HG03521 (cell line): ENCODE measurements around the gene KCNJ18.
"Not testable (repeated sequence)": the region's sequence is repeated elsewhere in the genome, so short reads cannot be mapped to it uniquely, and the experiment has no call there.

Experiments
- ATAC-seq: cut with Tn5 transposase; IDR thresholded peaks from one replicate; pipeline ENCODE4 v1.9.1; 2021; ENCODE audit warnings: mild to moderate bottlenecking, moderate library complexity; ENCODE audit not compliant: unreplicated experiment

Gene KCNJ18

GRCh38 chr17:21719511-21720226 lies 27.3 kb downstream of the KCNJ18 start:
- not testable (repeated sequence) for ATAC-seq

DNA sequence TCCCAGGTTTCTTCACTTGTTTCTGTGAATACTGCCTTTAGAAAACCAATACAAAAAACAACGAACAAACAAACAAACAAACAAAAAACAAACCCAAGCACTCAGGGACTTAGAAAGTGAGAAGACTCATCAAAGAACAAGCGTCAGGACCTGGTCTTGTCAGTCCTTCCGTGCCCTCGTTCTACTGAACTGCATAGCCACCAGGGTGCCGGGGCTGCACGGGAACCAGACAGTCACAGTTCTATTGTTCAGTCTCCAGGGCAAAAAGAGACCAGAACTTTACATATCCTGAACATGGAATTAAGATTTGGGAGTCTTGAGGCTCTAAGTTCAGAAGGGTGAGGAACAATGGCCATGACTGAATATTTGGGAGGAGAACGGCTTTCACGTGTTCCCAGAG lies 28.2 kb downstream of the KCNJ18 start:
- ATAC-seq = not testable (repeated sequence)

- not testable (repeated sequence) for ATAC-seq
Measured at GRCh38 chr17:21722268-21722667, 29.9 kb downstream of the KCNJ18 start.

DNA sequence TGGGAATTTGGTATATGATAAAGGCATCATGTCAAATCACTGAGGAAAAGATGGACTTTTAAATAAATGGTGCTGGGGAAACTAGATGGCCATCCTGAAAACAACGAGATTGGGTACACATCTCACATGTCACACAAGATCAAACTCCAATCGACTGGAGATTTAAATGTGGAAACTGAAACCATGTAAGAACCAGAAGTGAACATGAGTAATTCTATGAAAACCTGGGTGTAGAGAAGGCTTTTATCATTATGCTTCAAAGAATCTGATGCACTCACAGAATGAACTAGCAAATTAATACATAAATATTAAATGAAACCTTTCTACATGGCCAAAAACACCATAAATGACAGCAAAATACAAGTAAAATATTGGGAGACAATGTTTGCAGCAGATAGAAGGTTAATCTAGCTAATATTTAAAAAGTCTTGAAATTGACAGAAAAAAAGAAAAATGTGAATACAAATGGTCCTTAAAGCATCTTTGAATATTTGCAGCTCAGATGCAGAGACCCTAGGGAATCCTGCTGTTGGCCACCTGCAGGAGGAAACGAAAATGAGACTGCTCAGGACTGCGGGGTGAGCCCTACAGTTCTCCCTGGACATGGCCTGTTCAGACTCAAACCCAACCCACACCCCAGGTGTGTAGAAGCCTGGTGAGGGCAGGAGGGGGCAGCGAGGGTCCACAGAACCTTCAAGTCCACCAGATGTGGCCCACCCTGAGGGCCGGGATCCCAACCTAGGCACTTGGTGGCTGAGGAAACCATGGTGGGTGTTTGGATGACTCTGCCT lies 32.1 kb downstream of the KCNJ18 start:
- not testable (repeated sequence) for ATAC-seq

GRCh38 chr17:21731076-21731475 lies 38.8 kb downstream of the KCNJ18 start:
- not testable (repeated sequence) for ATAC-seq

DNA sequence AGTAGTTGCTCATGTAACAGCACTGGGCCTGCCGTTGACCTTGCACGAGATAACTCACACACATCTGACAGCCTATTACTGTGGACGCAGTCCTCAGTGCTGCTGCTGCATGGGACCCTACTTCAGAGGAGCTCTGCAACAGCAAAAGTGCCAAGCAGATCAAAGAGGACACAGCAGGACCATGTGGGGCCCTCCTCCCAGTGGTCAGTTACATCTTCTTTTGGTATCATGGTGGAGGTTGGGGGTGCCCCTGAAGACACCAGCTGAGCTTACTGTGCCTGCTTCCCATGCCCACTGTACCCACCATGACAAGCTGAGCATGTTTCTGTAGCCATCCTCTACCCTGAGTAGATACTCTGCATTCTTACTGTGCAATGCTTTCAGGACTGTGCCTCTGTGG lies 41.6 kb downstream of the KCNJ18 start:
- ATAC-seq = not testable (repeated sequence)

DNA sequence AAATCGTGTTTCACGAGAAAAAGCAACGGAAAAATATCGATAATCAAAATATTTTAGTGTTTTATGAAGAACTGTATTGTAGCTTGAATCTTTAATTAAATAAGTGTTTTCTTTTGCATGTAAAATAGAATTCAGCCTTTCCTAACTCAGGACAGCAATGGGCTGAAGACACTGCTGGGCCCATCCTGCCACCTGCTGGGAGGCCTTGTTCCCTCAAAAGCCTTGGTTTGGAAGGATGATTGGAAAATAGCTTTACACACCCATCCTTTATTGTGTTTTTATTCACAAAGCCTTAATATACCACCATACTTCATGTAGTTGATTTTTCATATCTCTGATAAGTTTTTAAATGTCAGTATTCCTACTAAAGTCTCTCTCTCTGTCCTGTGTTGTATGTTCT lies 43.5 kb downstream of the KCNJ18 start:
- not testable (repeated sequence) for ATAC-seq

DNA sequence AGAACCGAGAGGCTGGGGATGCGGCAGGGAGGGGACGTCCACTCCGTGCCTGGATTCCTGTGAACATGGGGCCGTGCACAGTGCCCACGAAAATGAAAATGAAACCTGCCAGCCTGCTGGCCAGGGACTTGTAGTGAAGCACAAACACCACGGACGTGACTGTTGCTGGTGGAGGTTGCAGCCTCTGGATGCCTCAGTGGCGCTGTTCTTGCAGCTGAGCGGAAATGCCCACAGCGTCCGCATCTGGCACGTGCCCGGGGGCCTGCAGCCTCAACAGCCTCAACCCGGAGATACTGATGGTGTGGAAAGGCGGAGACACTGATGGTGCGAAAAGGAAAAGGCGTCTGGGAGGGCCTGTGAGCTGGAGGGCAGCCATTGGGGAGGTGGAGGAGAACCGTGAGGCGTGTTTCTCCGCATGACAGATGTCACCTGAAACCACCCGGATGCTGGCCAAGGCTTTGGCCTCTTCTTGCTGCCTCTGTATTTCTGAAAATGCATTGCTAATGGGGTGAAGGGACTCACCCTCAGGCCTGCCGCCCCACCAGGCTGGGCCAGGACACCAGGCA lies 44.8 kb downstream of the KCNJ18 start:
- ATAC-seq = not testable (repeated sequence)

DNA sequence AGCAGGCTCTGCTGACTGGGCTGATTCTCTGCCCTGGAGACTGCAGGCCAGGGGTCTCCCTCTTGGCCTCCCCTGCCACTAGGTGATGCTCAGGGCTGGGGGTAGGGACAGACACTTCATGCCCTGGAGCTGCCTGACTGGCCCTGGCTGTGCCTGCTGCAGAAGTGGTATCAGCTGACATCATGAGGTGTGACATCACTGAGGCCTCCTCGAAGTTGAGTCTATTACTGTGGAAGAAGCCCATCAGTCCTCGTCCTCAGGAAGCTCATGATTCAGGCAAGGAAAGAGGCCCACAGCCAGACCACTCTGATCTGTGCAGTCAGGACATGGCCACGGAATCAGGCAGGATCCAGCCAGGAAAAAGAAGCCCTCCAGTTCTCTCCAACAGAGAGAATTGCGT lies 45.9 kb downstream of the KCNJ18 start:
- ATAC-seq = not testable (repeated sequence)

DNA sequence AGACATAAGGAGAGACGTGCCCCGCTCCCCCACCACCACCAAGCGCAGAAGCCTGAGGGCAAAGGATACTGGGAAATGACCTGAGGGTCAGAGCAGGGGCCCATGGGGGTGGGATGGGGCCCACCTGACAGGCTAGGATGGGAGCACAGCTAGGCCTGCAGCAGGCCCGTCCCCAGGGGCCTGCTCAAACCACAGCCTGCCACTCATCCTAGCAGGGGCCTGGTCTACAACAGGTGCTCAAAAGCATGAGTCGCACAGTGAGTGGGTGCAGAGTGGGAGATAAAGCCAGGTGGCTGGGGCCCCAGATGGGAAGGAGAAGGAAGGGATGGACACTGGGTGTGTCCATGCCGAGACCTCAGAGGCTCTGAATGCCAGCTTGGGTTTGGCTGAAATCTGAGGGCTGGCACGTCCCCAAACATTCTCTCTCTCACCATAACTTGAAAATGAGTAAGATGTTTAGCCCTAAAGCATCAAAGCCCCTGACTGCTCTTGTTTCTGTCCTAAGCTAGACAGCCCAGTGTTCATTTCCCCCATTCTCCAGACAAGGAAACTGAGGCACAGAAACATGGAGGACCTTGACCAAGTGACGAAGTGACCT lies 46.7 kb downstream of the KCNJ18 start:
- ATAC-seq = not testable (repeated sequence)

DNA sequence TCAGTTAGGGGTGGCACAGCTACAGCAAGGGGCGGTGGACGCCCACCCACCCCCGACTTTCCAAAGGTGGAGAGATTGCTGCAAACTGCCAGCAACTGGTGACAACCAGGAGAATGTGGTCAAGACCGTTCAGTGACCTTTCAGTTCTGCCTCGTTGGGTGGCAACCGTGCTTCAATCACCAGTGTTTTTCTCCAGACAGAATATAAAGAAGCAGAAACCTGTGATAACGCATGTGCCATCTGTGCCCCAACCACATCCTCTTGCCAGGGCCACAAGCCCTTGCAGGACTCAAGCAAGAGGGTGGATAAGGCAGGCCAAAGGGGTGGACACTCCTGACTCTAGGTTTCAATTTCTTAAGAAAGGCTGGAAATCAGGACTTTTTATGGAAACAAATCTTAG lies 47.2 kb downstream of the KCNJ18 start:
- ATAC-seq = peak; percentile 40

DNA sequence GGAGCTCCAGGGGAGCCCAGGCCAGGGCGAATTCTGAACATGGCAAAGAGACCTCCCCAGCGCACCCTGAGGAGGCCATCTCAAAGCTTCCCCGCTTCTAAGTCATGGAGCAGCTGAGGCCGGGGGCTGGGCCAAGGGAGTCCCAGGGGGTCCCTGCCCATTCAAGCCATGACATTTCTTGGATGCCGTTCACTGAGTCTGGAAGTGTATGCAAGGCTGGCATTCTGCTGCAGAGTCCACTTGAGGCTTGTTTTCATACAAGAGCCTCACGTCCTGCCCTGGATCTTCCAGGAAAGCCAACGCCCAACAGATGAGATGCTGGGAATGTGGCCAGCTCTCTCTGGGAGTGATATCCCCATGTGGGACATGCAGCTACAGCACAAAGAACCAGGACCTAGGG lies 48.5 kb downstream of the KCNJ18 start:
- ATAC-seq = not testable (repeated sequence)

DNA sequence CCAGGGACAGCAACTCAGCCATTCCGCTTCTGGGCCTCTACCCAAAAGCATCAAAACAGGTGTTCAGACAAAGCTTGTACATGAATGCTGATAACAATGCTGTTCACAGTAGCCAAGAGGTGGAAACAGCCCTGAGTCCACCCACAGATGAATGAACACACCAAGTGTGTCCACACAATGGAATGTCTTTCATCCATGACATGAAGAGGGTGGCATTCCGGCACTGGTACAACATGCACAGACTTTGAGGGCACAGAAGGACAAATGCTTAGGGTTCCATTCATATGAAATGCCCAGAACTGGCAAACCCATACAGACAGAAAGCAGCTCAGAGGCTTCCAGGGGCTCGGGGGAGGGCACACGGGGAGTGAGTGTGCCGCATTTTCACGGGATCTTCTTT lies 49.2 kb downstream of the KCNJ18 start:
- not testable (repeated sequence) for ATAC-seq

DNA sequence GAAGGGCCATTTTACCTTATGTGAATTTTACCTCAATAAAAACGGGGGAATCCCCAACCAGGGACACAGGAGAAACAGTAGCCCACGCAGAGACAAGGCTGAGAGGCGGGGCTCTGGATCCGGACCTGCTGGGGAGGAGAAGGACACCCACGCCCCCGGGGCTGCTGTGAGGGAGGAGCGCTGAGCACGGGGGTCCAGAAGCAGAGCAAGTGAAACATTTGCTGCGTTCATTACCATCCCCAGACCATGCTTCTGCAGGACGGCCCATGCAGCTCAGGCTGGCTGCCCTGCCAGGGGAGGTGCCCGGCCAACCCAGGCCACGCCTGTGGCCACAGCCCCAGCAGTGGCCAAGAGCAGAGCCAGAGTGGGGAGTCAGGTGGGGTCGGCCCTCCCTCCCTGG lies 50.0 kb downstream of the KCNJ18 start:
- no peak for ATAC-seq

DNA sequence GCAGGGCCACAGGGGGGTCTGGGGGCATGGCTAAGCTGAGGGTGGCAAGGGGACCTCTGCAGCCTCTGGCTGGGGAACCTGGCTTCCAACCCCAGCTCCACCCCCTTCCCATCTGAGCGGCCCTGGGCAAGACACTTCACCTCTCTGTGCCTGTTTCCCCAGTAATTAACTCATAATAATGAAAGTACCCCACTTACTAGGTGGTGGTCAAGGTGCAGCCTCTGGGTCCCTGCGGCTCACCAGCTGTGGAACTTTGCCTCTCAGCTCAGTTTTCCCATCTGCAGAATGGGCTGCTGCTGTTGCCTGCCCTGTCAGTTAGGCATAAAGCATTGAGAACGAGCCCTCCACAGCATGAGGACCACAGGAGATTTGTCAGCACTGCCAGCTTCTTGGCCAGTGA lies 51.8 kb downstream of the KCNJ18 start:
- not testable (repeated sequence) for ATAC-seq

DNA sequence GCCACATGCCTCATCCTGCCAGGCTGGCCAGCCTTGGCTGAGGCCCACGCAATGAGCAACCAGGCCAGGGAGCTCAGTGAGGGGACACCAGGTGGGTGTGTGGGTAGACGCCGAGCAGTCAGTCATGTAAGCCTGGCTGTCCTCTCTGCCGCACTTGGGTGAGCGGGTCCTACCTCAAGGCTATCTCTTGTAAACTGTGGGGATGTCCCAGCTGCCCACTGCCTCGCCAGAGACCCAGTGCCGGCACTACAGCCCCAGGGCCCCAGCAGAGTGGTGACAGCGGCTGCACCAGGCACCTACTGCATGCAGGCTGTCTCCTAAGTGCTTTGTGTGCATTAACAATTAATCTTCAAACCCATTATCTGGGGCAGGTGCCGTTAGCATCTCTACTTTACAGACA lies 52.3 kb downstream of the KCNJ18 start:
- not testable (repeated sequence) for ATAC-seq

DNA sequence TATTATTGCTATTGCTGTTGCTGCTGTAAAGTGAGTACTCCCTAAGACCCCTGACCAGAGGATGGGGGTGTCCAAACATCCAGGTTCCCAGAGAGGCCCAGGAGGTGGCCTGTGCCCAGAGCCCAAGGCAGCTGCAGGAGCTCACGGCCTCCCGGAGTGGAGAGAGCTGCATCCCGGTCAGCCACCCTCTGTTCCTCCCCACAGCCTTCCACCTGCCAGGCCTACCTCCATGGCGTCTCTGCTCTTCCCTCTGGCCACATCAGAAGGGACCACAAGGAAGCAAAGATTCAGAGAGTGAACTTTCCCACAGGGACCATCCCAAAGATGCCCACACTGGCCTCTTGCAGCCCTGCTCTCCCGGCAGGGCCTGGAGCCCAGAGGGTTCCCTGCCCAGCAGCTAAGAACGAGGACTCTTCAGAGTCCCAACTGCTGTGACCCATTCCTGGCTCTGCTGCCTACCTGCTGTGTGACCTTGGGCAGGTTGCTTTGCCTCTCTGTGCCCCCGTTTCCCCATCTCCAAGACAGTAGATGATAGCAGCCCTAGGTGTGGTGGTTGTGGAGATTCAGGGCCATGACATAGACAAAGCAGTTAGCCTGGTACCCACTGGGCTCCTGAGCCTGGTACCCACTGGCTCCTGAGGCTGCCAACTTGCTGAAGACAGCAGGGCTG lies 53.2 kb downstream of the KCNJ18 start:
- not testable (repeated sequence) for ATAC-seq

- ATAC-seq = not testable (repeated sequence)
Measured at GRCh38 chr17:21746415-21746814, 54.1 kb downstream of the KCNJ18 start.

DNA sequence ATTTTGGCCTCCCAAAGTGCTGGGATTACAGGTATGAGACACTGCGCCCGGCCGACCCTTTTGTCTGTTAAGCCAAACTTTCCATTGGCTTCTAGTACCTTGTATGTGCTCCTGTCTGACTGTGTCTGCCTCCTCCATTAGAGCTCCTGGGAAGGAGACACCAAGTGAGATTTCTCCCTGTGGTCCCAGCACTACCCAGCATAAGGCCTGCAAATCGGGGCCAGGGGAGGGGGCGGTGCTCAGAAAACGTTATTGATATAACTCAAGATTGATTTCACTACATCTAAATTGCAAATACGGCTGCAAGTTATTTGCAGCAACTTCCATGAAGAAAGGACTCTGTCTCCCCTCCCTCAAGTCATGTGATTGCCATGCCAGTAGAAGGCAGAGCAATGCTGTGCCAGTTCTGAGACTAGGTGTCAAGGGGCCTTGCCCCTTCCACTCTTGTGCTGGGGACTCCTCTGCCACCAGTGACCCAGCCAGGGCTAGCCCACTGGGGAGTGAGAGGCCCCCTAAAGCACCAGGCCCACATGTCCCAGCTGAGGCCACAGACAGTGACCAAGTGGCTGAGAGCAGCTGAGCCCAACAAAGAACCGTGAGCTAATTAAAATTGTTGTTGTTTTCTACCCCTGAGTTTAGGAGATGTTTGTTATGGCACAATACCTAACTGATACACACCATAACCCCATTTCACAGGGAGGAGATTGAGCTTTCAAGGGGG lies 55.0 kb downstream of the KCNJ18 start:
- ATAC-seq = not testable (repeated sequence)

- ATAC-seq = not testable (repeated sequence)
Measured at GRCh38 chr17:21748686-21749085, 56.4 kb downstream of the KCNJ18 start.
